Nephron progenitor cell (in vitro differentiated cells): Measurements from ENCODE around the gene CFAP300.
A peak's percentile ranks its signal among the peaks of the same experiment; 100 is the strongest.

ENCODE experiments used
- DNase-seq: peaks from one replicate; pipeline ENCODE4 v3.0.0; 2021
- H3K27ac Mint-ChIP-seq: 2 replicates; pipeline ENCODE4 v1.8.0; 2021; ENCODE audit warnings: mild to moderate bottlenecking, moderate library complexity, mixed read lengths
- H3K27me3 Mint-ChIP-seq: 2 replicates; pipeline ENCODE4 v1.8.0; 2021; ENCODE audit warnings: mild to moderate bottlenecking, low read depth, mixed read lengths; ENCODE audit not compliant: poor library complexity
- H3K36me3 Mint-ChIP-seq: 2 replicates; pipeline ENCODE4 v1.8.0; 2021; ENCODE audit warnings: low read depth, mixed read lengths
- H3K4me1 Mint-ChIP-seq: 2 replicates; pipeline ENCODE4 v1.8.0; 2021; ENCODE audit warnings: mixed read lengths
- H3K4me3 Mint-ChIP-seq: 2 replicates; pipeline ENCODE4 v1.8.0; 2021; ENCODE audit warnings: mild to moderate bottlenecking, moderate library complexity, mixed read lengths
- H3K9me3 Mint-ChIP-seq: 2 replicates; pipeline ENCODE4 v1.8.0; 2021; ENCODE audit warnings: mild to moderate bottlenecking, moderate library complexity, mixed read lengths
- CTCF ChIP-seq: fragments of 200-600 bp; sonication (generic); IDR thresholded peaks from 2 replicates; pipeline ENCODE4 v1.5.0; 2021; ENCODE audit warnings: antibody characterized with exemption

CFAP300 gene

GRCh38 chr11:102081313-102081712 lies 34.1 kb downstream of the CFAP300 start:
- DNase-seq = no peak
- Mint-ChIP-seq H3K27me3 (no peaks in the 10 kb centered on the region), H3K4me3 (no peak overlapping the region), H3K27ac (no peak overlapping the region), H3K4me1 (no peaks in the 10 kb centered on the region), H3K36me3 (no peaks in the 10 kb centered on the region), H3K9me3 (no peaks in the 10 kb centered on the region)
- TF ChIP-seq CTCF = no peak

GRCh38 chr11:102085864-102086551 lies 38.8 kb downstream of the CFAP300 start:
- Mint-ChIP-seq H3K27me3 (no peaks in the 10 kb centered on the region), H3K27ac (no peak overlapping the region), H3K4me1 (no peaks in the 10 kb centered on the region), H3K9me3 (no peaks in the 10 kb centered on the region), H3K4me3 (no peak overlapping the region), H3K36me3 (no peaks in the 10 kb centered on the region)
- no peak for DNase-seq
- TF ChIP-seq CTCF = no peak

GRCh38 chr11:102097186-102097585 lies 49.9 kb downstream of the CFAP300 start:
- Mint-ChIP-seq H3K27me3 (peaks cover 3% of the 10 kb centered on the region), H3K36me3 (no peaks in the 10 kb centered on the region), H3K27ac (peak overlapping the region; percentile 2), H3K9me3 (no peaks in the 10 kb centered on the region), H3K4me3 (no peak overlapping the region), H3K4me1 (peaks cover 5% of the 10 kb centered on the region)
- no peak for TF ChIP-seq CTCF
- DNase-seq = no peak

- DNase-seq = no peak
- H3K4me1 Mint-ChIP-seq = peaks cover 5% of the 10 kb centered on the region
- no peak overlapping the region for H3K27ac Mint-ChIP-seq
- peaks cover 3% of the 10 kb centered on the region for H3K27me3 Mint-ChIP-seq
- no peak for TF ChIP-seq CTCF
- H3K9me3 Mint-ChIP-seq = peaks cover 4% of the 10 kb centered on the region
- peaks cover 7% of the 10 kb centered on the region for H3K36me3 Mint-ChIP-seq
- H3K4me3 Mint-ChIP-seq = no peak overlapping the region
These were observed 52.5 kb downstream of the CFAP300 start for GRCh38 chr11:102099755-102100154.

- H3K36me3 Mint-ChIP-seq = peaks cover 10% of the 10 kb centered on the region
- H3K27ac Mint-ChIP-seq = peak overlapping the region; percentile 99
- H3K27me3 Mint-ChIP-seq = no peaks in the 10 kb centered on the region
- no peak for DNase-seq
- H3K4me3 Mint-ChIP-seq = peak overlapping the region; percentile 99
- TF ChIP-seq CTCF = no peak
- H3K9me3 Mint-ChIP-seq = peaks cover 12% of the 10 kb centered on the region
- peaks cover 26% of the 10 kb centered on the region for H3K4me1 Mint-ChIP-seq
These were observed 61.6 kb downstream of the CFAP300 start for GRCh38 chr11:102108734-102109440.
